HepG2 (cell line): Measurements from ENCODE around the gene VDR. TPM values are rescaled to one million over a fixed set of nuclear protein-coding genes. Genes with fewer than 3 reads are reported as not detected.

Experiments used
- ATAC-seq: fragments of 200-7000 bp; cut with Tn5 transposase; 3 replicates; pipeline ENCODE4 v1.9.1; 2020; ENCODE audit warnings: mild to moderate bottlenecking, moderate library complexity
- BruUV-seq: library from RNA; stranded (reverse); fragments of 400-500 nt; replicated peaks from 2 replicates; lab custom pipeline; 2021; lab: Mats Ljungman, UMichigan
- CTCF ChIA-PET: fragments of 300-600 bp; formaldehyde crosslinking; extraction: SDS; loops from one replicate; lab custom pipeline; 2021; ENCODE audit warnings: low total read pairs, inconsistent platforms, low intra/inter-chr PET ratio; lab: Yijun Ruan, JAX
- POLR2A ChIA-PET: fragments of 350-600 bp; sonication (Branson Sonifier 250); formaldehyde crosslinking; loops from one replicate; lab custom pipeline; 2020; ENCODE audit warnings: antibody characterized with exemption, inconsistent platforms; lab: Yijun Ruan, JAX
- DNase-seq: peaks from one replicate; pipeline ENCODE4 v3.0.0-alpha.2; 2015; ENCODE audit warnings: low spot score
- FAIRE-seq: peaks from 3 replicates; lab custom pipeline; 2011; peaks lifted over from hg19 to GRCh38; lab: Jason Lieb, UNC
- H2AFZ ChIP-seq: one replicate; pipeline ENCODE4 v1.6.1; 2011; ENCODE audit warnings: low read length, inconsistent platforms
- H3K27ac ChIP-seq: fragments of 300-600 bp; 3 replicates; pipeline ENCODE4 v1.8.0; 2011; ENCODE audit warnings: mixed run types, mild to moderate bottlenecking, mixed read lengths, low read length, inconsistent platforms; ENCODE audit not compliant: insufficient read depth; ENCODE audit errors: extremely low read length
- H3K27me3 ChIP-seq, 2 experiments: fragments of 200-600 bp in 1 of 2; 2 replicates in 1 of 2; 3 replicates in 1 of 2; pipeline versions ENCODE4 v1.6.0 to v1.8.0; 2011; ENCODE audit warnings: low read length in 2 of 2, mild to moderate bottlenecking in 2 of 2, moderate library complexity in 2 of 2, inconsistent platforms in 1 of 2; ENCODE audit not compliant: insufficient read depth in 2 of 2, control insufficient read depth in 1 of 2
- H3K36me3 ChIP-seq, 2 experiments: fragments of 200-600 bp in 1 of 2; replicated peaks in 1 of 2; 2 replicates in 1 of 2; 3 replicates in 1 of 2; pipeline versions ENCODE4 v1.5.1 to v1.8.0; 2011; ENCODE audit warnings: low read length in 2 of 2, inconsistent platforms in 1 of 2; ENCODE audit not compliant: insufficient read depth in 2 of 2, control insufficient read depth in 1 of 2
- H3K4me1 ChIP-seq: 2 replicates; pipeline ENCODE4 v1.5.1; 2012; ENCODE audit warnings: low read length, inconsistent platforms; ENCODE audit not compliant: insufficient read depth
- H3K4me2 ChIP-seq: 2 replicates; pipeline ENCODE4 v1.6.0; 2011; ENCODE audit warnings: low read depth, low read length, inconsistent platforms
- H3K4me3 ChIP-seq, 3 experiments: fragments of 200-600 bp in 1 of 3; sonication (generic), shearing (Covaris generic) in 1 of 3; replicated peaks in 1 of 3; 2 replicates each; pipeline ENCODE4 v1.5.1; 2011 to 2016; ENCODE audit warnings: low read length in 3 of 3, inconsistent platforms in 2 of 3, low read depth in 2 of 3, mild to moderate bottlenecking in 2 of 3, control low read depth in 1 of 3, mixed read lengths in 1 of 3; ENCODE audit not compliant: insufficient read depth in 1 of 3
- H3K79me2 ChIP-seq: one replicate; pipeline ENCODE4 v1.6.1; 2011; ENCODE audit warnings: low read length, inconsistent platforms; ENCODE audit not compliant: insufficient read depth
- H3K9ac ChIP-seq: 2 replicates; pipeline ENCODE4 v1.6.0; 2011; ENCODE audit warnings: mild to moderate bottlenecking, low read depth, low read length, inconsistent platforms; ENCODE audit not compliant: insufficient read depth
- H3K9me3 ChIP-seq: 2 replicates; pipeline ENCODE4 v1.5.1; 2012; ENCODE audit warnings: mild to moderate bottlenecking, low read length
- H4K20me1 ChIP-seq: 2 replicates; pipeline ENCODE4 v1.6.0; 2011; ENCODE audit warnings: inconsistent platforms, mild to moderate bottlenecking, low read length, moderate library complexity; ENCODE audit not compliant: insufficient read depth
- ESRRA ChIP-seq: sonication (generic); formaldehyde crosslinking; IDR thresholded peaks from 2 replicates; pipeline ENCODE4 v1.5.1; 2020; ENCODE audit warnings: mild to moderate bottlenecking, low read depth, missing genetic modification reagents
- JUN ChIP-seq: sonication (generic); formaldehyde crosslinking; IDR thresholded peaks from 2 replicates; pipeline ENCODE4 v1.4.0; 2020; ENCODE audit warnings: mild to moderate bottlenecking, missing genetic modification reagents
- NFE2L1 ChIP-seq: sonication (generic); formaldehyde crosslinking; IDR thresholded peaks from 2 replicates; pipeline ENCODE4 v1.4.0; 2020; ENCODE audit warnings: missing genetic modification reagents, mild to moderate bottlenecking, borderline replicate concordance
- NR2C2 ChIP-seq: sonication (generic); formaldehyde crosslinking; IDR thresholded peaks from 2 replicates; pipeline ENCODE4 v1.4.0; 2020; ENCODE audit warnings: missing genetic modification reagents, mild to moderate bottlenecking, moderate library complexity, borderline replicate concordance
- SYNCRIP ChIP-seq: fragments of 200-400 bp; formaldehyde crosslinking; IDR thresholded peaks from 2 replicates; pipeline ENCODE4 v1.6.1; 2018; ENCODE audit warnings: mild to moderate bottlenecking, low read depth, low read length; ENCODE audit not compliant: insufficient read depth
- TBL1XR1 ChIP-seq: fragments of 150-350 bp; IDR thresholded peaks from 2 replicates; pipeline ENCODE4 v1.6.1; 2014; ENCODE audit warnings: borderline replicate concordance, low read length; ENCODE audit not compliant: partially characterized antibody
- ZBTB3 ChIP-seq: sonication (generic); formaldehyde crosslinking; IDR thresholded peaks from 2 replicates; pipeline ENCODE4 v1.4.0; 2020; ENCODE audit warnings: low read depth, mild to moderate bottlenecking, moderate library complexity, missing genetic modification reagents, borderline replicate concordance
- ZNF282 ChIP-seq: fragments of 450-650 bp; IDR thresholded peaks from 2 replicates; pipeline ENCODE4 v1.6.1; 2018; ENCODE audit not compliant: partially characterized antibody
- ZNF782 ChIP-seq: sonication (generic); formaldehyde crosslinking; IDR thresholded peaks from 2 replicates; pipeline ENCODE4 v1.4.0; 2020; ENCODE audit warnings: missing genetic modification reagents, mild to moderate bottlenecking, borderline replicate concordance
- WGBS: methylation state at CpG from one replicate; pipeline ENCODE4 v1.1.6; 2017; ENCODE audit warnings: low lambda C conversion rate; 5-methylcytosine and 5-hydroxymethylcytosine counted together
- in situ Hi-C: cut with HindIII; loops from 2 replicates; pipeline ENCODE4 v1.10.0; 2017; ENCODE audit warnings: low pct_unique_long_range_greater_than_20kb; ENCODE audit not compliant: extremely low pct_ligation_motif_present
- intact Hi-C: fragments of 100-400 bp; cut with micrococcal nuclease; formaldehyde crosslinking; loops from one replicate; pipeline ENCODE4 v1.10.0; 2022; ENCODE audit not compliant: unreplicated experiment
- polyA plus RNA-seq, 8 experiments: library from polyadenylated mRNA; depleted of rRNA in 3 of 8; stranded (reverse) in 7 of 8; unstranded in 1 of 8; fragments of >200 nt; fragmentation: Illumina TruSeq in 4 of 8; extraction: Trizol in 4 of 8; gene quantifications; 2 replicates each; pipeline versions ENCODE4 v1.2.1 to v1.2.3, GENCODE V29; 2011 to 2016; ENCODE audit warnings: low read depth in 4 of 8, missing spikeins in 1 of 8, mixed read lengths in 1 of 8; ENCODE audit not compliant: insufficient read depth in 1 of 8
- total RNA-seq, 5 experiments: library from RNA; depleted of rRNA; stranded (reverse); fragments of >200 nt; fragmentation: Illumina TruSeq; extraction: Trizol; gene quantifications; 2 replicates each; pipeline ENCODE4 v1.2.3, GENCODE V29; 2016; ENCODE audit warnings: low read depth in 1 of 5

Gene VDR
- total and polyA plus RNA-seq, 2 of the 13 experiments (the other 11 are each of a cell fraction or from before 2014, with no cell fraction given): 0.08 to 0.33 TPM

DNA sequence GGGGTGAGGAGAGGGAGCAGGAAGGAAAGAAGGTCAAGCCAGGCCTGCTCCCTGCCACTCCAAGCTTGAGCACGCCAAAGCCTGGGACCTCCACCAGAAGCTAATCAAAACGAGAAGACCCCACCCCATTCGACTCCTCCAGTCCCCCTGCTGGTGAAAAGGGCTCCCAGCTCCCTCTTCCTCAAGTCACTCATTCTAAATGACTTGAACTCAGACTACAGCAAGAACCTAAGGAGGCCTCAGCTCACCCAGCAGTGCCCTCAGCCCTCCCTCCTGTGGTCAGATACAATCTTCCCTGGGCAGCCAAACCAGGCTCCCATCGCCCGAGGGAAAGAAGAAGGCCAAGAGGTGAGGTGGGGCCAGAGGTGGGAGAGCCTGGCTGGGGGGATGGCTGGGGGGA lies 102.5 kb downstream of the VDR start:
- WGBS: 61% methylated on average over 5 of the region's 5 CpGs
- FAIRE-seq (no peak), DNase-seq (no peak), ATAC-seq (no peak)
- no TSS peak for BruUV-seq
- Histone ChIP-seq H3K4me3 (no peak overlapping the region), H3K79me2 (no peaks in the 10 kb centered on the region), H3K4me1 (no peaks in the 10 kb centered on the region), H3K27ac (no peak overlapping the region), H2AFZ (no peak overlapping the region), H4K20me1 (no peaks in the 10 kb centered on the region), H3K9me3 (no peaks in the 10 kb centered on the region), H3K27me3 (no peaks in the 10 kb centered on the region), H3K9ac (no peak overlapping the region), H3K36me3 (no peaks in the 10 kb centered on the region; a peak in 1 of 5 replicates), H3K4me2 (no peak overlapping the region)
- ChIA-PET CTCF (interaction anchor here (1.5 kb wide), 1 partner anchor 36 kb away, joined by 3 read pairs; no protein-coding TSS in a partner anchor), POLR2A (interaction anchor here (0.8 kb wide), 1 partner anchor 18 kb away, joined by 3 read pairs; no protein-coding TSS in a partner anchor)
- intact Hi-C loops (no loop called here), in situ Hi-C loops (no loop called here)
- no peak for TF ChIP-seq ZNF282
- TF ChIP-seq NR2C2 (CRISPR knock-in tag): no peak
- no peak for TF ChIP-seq ESRRA (CRISPR knock-in tag)
- TF ChIP-seq JUN (CRISPR knock-in tag): no peak
- no peak for TF ChIP-seq ZBTB3 (CRISPR knock-in tag)
- no peak for TF ChIP-seq NFE2L1 (CRISPR knock-in tag)

DNA sequence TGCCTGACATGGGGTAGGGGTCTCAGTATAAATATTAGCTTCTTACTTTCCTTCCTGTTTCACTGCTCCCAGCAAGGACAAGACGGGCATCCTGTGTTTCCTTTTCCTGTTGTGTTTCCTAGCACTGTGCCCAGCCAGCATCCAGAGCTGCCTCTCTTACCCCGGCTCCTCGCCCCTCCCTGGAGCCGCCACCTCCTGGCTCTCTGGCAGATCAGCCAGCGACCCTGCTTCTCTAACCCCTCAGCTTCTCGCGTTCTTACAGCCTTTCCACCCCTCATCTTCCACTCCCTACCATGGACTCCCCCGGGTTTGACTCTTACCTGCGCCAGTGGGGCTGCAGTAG lies 102.9 kb downstream of the VDR start:
- no peaks in the 10 kb centered on the region for H3K4me1 ChIP-seq
- no peak for FAIRE-seq
- H3K27ac ChIP-seq: no peak overlapping the region
- no peaks in the 10 kb centered on the region for H3K9me3 ChIP-seq
- in situ Hi-C loops (no loop called here), intact Hi-C loops (loop anchor here (1.0 kb wide), 1 partner anchor 35 kb away; no protein-coding TSS in a partner anchor)
- H3K4me2 ChIP-seq: no peak overlapping the region
- no peak overlapping the region for H2AFZ ChIP-seq
- no peaks in the 10 kb centered on the region for H3K79me2 ChIP-seq
- CTCF ChIA-PET: interaction anchor here (1.5 kb wide), 1 partner anchor 37 kb away, joined by 3 read pairs; no protein-coding TSS in a partner anchor
- ATAC-seq: no peak
- peaks cover 0 to under 1% of the 10 kb centered on the region in 2 experiments; a peak in 2 of 5 replicates for H3K36me3 ChIP-seq
- BruUV-seq: no TSS peak
- no peak for DNase-seq
- POLR2A ChIA-PET: interaction anchor here (0.8 kb wide), 1 partner anchor 19 kb away, joined by 3 read pairs; no protein-coding TSS in a partner anchor
- no peaks in the 10 kb centered on the region for H4K20me1 ChIP-seq
- no peaks in the 10 kb centered on the region for H3K27me3 ChIP-seq
- 87% methylated on average over 9 of the region's 9 CpGs for WGBS
- no peak overlapping the region for H3K4me3 ChIP-seq
- no peak overlapping the region for H3K9ac ChIP-seq
- TF ChIP-seq SYNCRIP: no peak
- no peak for TF ChIP-seq ZNF782 (CRISPR knock-in tag)
- TF ChIP-seq TBL1XR1: no peak
